NT2/D1 (cell line): ENCODE results near the gene SPOCK1.

Experiments used
- YY1 ChIP-seq: IDR thresholded peaks from 2 replicates; pipeline ENCODE4 v1.6.1; 2011; ENCODE audit not compliant: insufficient read length, insufficient read depth
- ZNF274 ChIP-seq: IDR thresholded peaks from 2 replicates; pipeline ENCODE4 v1.6.1; 2011; ENCODE audit warnings: mild to moderate bottlenecking, low read depth, low read length

DNA sequence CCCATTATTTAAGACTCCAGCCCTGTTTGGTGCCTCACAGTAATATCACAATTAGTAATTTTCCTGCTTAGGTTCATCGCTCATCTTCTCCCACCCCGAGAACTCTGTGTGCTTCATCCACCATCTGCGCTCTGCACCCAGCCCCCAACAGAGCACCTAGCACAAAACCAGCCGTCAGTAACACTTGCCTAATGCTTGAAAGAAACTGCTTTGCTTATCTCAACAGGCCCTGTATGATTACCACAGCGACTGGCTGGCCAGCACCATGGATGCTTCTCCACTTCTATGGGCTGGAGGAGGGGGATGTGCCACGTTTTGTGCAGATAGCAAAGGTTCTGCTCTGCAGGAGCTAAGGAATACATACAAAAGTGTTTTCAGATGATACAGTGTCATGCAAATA is 166.8 kb downstream of the SPOCK1 start:
- TF ChIP-seq YY1: no peak
- TF ChIP-seq ZNF274: no peak
